ENCODE data around the gene ANKRD33B. TPM values are rescaled to one million over a fixed set of nuclear protein-coding genes. Genes with fewer than 3 reads are reported as not detected.

ANKRD33B gene
- total and polyA plus RNA-seq, 2 experiments from 2014 or later, result 2.9 to 15.4 TPM

- Mint-ChIP-seq H3K4me1 (peaks cover 6% of the 10 kb centered on the region), H3K27me3 (ENCODE audit: insufficient read depth, low read depth, poor library complexity) (peaks cover 2% of the 10 kb centered on the region), H3K36me3 (ENCODE audit: low read depth) (no peaks in the 10 kb centered on the region), H3K4me3 (no peak overlapping the region), H3K9me3 (no peaks in the 10 kb centered on the region), H3K27ac (no peak overlapping the region)
- H2AFZ ChIP-seq, result no peak overlapping the region
- ATAC-seq, result no peak
- H3K36me3 ChIP-seq (ENCODE audit: insufficient read depth), result no peaks in the 10 kb centered on the region
- no peaks in the 10 kb centered on the region for H3K27me3 ChIP-seq (ENCODE audit: insufficient read depth)
- DNase-seq (ENCODE audit: low spot score), result no peak
- no peaks in the 10 kb centered on the region for H3F3A ChIP-seq (replicated peaks; ENCODE audit: low read depth)
- H4K20me1 ChIP-seq (replicated peaks; ENCODE audit: insufficient read depth), result no peaks in the 10 kb centered on the region
- TF ChIP-seq NANOG (IDR thresholded peaks at IDR 0.05; ENCODE audit: borderline replicate concordance), result no peak
- no peak for TF ChIP-seq STAT1 (IDR thresholded peaks at IDR 0.05; ENCODE audit: unreplicated experiment)
- no peak for TF ChIP-seq JUNB (IDR thresholded peaks at IDR 0.05; ENCODE audit: unreplicated experiment)
- TF ChIP-seq REST (IDR thresholded peaks at IDR 0.05; ENCODE audit: unreplicated experiment), result no peak
- no peak for TF ChIP-seq EZH2 (IDR thresholded peaks at IDR 0.05; ENCODE audit: low read depth, unreplicated experiment)
- no peak for TF ChIP-seq EZH2phosphoT487 (IDR thresholded peaks at IDR 0.05; ENCODE audit: unreplicated experiment)
- TF ChIP-seq ZNF331 (CRISPR knock-in tag; IDR thresholded peaks at IDR 0.05; ENCODE audit: low read depth), result no peak
- TF ChIP-seq ZNF462 (CRISPR knock-in tag; IDR thresholded peaks at IDR 0.05), result no peak
- no peak for TF ChIP-seq POLR2AphosphoS5 (IDR thresholded peaks at IDR 0.05; ENCODE audit: low read depth)
- TF ChIP-seq ZNF114 (CRISPR knock-in tag; IDR thresholded peaks at IDR 0.05), result no peak
- no peak for TF ChIP-seq ETS1 (IDR thresholded peaks at IDR 0.05)
- TF ChIP-seq CREB1 (CRISPR knock-in tag; IDR thresholded peaks at IDR 0.05; ENCODE audit: low read depth), result no peak
- no peak for TF ChIP-seq CTCF (conservative IDR thresholded peaks at IDR 0.05; ENCODE audit: low read depth in 2 of 2)
- no peaks in the 10 kb centered on the region for H3K9me2 ChIP-seq (ENCODE audit: insufficient read depth)
- no peak overlapping the region for H3K4me2 ChIP-seq
- no peaks in the 10 kb centered on the region for H3K79me2 ChIP-seq (replicated peaks; ENCODE audit: insufficient read depth)
- no peaks in the 10 kb centered on the region for H3K4me1 ChIP-seq (ENCODE audit: insufficient read depth)
- H3K4me3 ChIP-seq, result no peak overlapping the region
- H3K27ac ChIP-seq (ENCODE audit: low read depth), result no peak overlapping the region
Measured at GRCh38 chr5:10595672-10596309, 31.9 kb downstream of the ANKRD33B start.

All from GM23338 (cell line).